ENCODE data around the gene RNF213.

- TF ChIP-seq POLR2A (IDR thresholded peaks at IDR 0.05): no peak
- TF ChIP-seq, protein P1, sequence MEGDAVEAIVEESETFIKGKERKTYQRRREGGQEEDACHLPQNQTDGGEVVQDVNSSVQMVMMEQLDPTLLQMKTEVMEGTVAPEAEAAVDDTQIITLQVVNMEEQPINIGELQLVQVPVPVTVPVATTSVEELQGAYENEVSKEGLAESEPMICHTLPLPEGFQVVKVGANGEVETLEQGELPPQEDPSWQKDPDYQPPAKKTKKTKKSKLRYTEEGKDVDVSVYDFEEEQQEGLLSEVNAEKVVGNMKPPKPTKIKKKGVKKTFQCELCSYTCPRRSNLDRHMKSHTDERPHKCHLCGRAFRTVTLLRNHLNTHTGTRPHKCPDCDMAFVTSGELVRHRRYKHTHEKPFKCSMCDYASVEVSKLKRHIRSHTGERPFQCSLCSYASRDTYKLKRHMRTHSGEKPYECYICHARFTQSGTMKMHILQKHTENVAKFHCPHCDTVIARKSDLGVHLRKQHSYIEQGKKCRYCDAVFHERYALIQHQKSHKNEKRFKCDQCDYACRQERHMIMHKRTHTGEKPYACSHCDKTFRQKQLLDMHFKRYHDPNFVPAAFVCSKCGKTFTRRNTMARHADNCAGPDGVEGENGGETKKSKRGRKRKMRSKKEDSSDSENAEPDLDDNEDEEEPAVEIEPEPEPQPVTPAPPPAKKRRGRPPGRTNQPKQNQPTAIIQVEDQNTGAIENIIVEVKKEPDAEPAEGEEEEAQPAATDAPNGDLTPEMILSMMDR (IDR thresholded peaks at IDR 0.05): no peak
Observed at GRCh38 chr17:80315517-80316182, 55.0 kb downstream of the RNF213 start.
